ENCODE results near the gene ACP3. TPM values are rescaled to one million over a fixed set of nuclear protein-coding genes. Genes with fewer than 3 reads are reported as not detected.
A peak's percentile ranks its signal among the peaks of the same experiment; 100 is the strongest.

The ACP3 gene
- total RNA-seq, result not detected

GRCh38 chr3:132317229-132317948 lies at the start of gene ACP3:
Gene ACP3 (plus strand): TSS chr3:132317407. CDS start chr3:132317457, 50 bp downstream.
- no peaks in the 10 kb centered on the region for H3K9me3 Mint-ChIP-seq
- no peak within 1 kb of the TSS for H3K4me3 Mint-ChIP-seq
- no peaks in the 10 kb centered on the region for H3K36me3 Mint-ChIP-seq
- H3K27ac Mint-ChIP-seq, result no peak within 1 kb of the TSS
- no peaks in the 10 kb centered on the region for H3K4me1 Mint-ChIP-seq (ENCODE audit: low read depth in 2 of 2)
- no peak for ATAC-seq
- peaks cover 7 to 9% of the 10 kb centered on the region in 2 donors for H3K27me3 Mint-ChIP-seq
- DNase-seq (ENCODE audit: low spot score), result no peak

GRCh38 chr3:132268956-132269355 lies 48.3 kb upstream of the ACP3 start:
- ATAC-seq (no peak), DNase-seq (ENCODE audit: low spot score) (no peak)
- H3K4me3 Mint-ChIP-seq, result no peak overlapping the region
- H3K27ac Mint-ChIP-seq, result no peak overlapping the region
- no peaks in the 10 kb centered on the region for H3K9me3 Mint-ChIP-seq
- H3K27me3 Mint-ChIP-seq, result peaks cover 6 to 10% of the 10 kb centered on the region in 2 donors
- H3K36me3 Mint-ChIP-seq, result no peaks in the 10 kb centered on the region
- H3K4me1 Mint-ChIP-seq (ENCODE audit: low read depth in 2 of 2), result no peaks in the 10 kb centered on the region

GRCh38 chr3:132273036-132273435 lies 44.2 kb upstream of the ACP3 start:
- no peak for DNase-seq (ENCODE audit: low spot score)
- Mint-ChIP-seq H3K36me3 (no peaks in the 10 kb centered on the region), H3K4me1 (ENCODE audit: low read depth in 2 of 2) (no peaks in the 10 kb centered on the region), H3K4me3 (no peak overlapping the region), H3K27ac (no peak overlapping the region), H3K9me3 (no peaks in the 10 kb centered on the region), H3K27me3 (peaks cover 0 to 4% of the 10 kb centered on the region in 2 donors)
- ATAC-seq, result no peak

GRCh38 chr3:132276228-132276906 lies 40.8 kb upstream of the ACP3 start:
- H3K36me3 Mint-ChIP-seq, result no peaks in the 10 kb centered on the region
- DNase-seq (ENCODE audit: low spot score) (no peak), ATAC-seq (no peak)
- H3K27ac Mint-ChIP-seq, result no peak overlapping the region
- H3K4me1 Mint-ChIP-seq (ENCODE audit: low read depth in 2 of 2), result no peaks in the 10 kb centered on the region
- H3K9me3 Mint-ChIP-seq, result no peaks in the 10 kb centered on the region
- no peak overlapping the region for H3K4me3 Mint-ChIP-seq
- H3K27me3 Mint-ChIP-seq, result peaks cover 0 to 4% of the 10 kb centered on the region in 2 donors

GRCh38 chr3:132279030-132279429 lies 38.2 kb upstream of the ACP3 start:
- Mint-ChIP-seq H3K27me3 (peaks cover 5% of the 10 kb centered on the region in 2 donors), H3K27ac (no peak overlapping the region), H3K36me3 (no peaks in the 10 kb centered on the region), H3K9me3 (no peaks in the 10 kb centered on the region), H3K4me1 (ENCODE audit: low read depth in 2 of 2) (peaks cover 0 to 5% of the 10 kb centered on the region in 2 donors), H3K4me3 (no peak overlapping the region)
- DNase-seq (ENCODE audit: low spot score), result no peak
- no peak for ATAC-seq

GRCh38 chr3:132283440-132283839 lies 33.8 kb upstream of the ACP3 start:
- no peak for ATAC-seq
- no peak overlapping the region for H3K4me3 Mint-ChIP-seq
- H3K4me1 Mint-ChIP-seq (ENCODE audit: low read depth in 2 of 2), result peaks cover 0 to 5% of the 10 kb centered on the region in 2 donors
- H3K9me3 Mint-ChIP-seq, result peaks cover 7% of the 10 kb centered on the region
- DNase-seq (ENCODE audit: low spot score), result no peak
- no peaks in the 10 kb centered on the region for H3K36me3 Mint-ChIP-seq
- H3K27ac Mint-ChIP-seq, result no peak overlapping the region
- peaks cover 10 to 14% of the 10 kb centered on the region in 2 donors for H3K27me3 Mint-ChIP-seq

GRCh38 chr3:132283916-132284405 lies 33.2 kb upstream of the ACP3 start:
- peaks cover 7% of the 10 kb centered on the region for H3K9me3 Mint-ChIP-seq
- no peak for DNase-seq (ENCODE audit: low spot score)
- no peak overlapping the region for H3K4me3 Mint-ChIP-seq
- no peak for ATAC-seq
- no peak overlapping the region for H3K27ac Mint-ChIP-seq
- H3K27me3 Mint-ChIP-seq, result peaks cover 10 to 14% of the 10 kb centered on the region in 2 donors
- peaks cover 0 to 5% of the 10 kb centered on the region in 2 donors for H3K4me1 Mint-ChIP-seq (ENCODE audit: low read depth in 2 of 2)
- no peaks in the 10 kb centered on the region for H3K36me3 Mint-ChIP-seq

GRCh38 chr3:132284781-132285619 lies 32.2 kb upstream of the ACP3 start:
- peaks cover 7% of the 10 kb centered on the region for H3K9me3 Mint-ChIP-seq
- no peak overlapping the region for H3K4me3 Mint-ChIP-seq
- peaks cover 12 to 14% of the 10 kb centered on the region in 2 donors for H3K27me3 Mint-ChIP-seq
- H3K36me3 Mint-ChIP-seq, result no peaks in the 10 kb centered on the region
- H3K27ac Mint-ChIP-seq, result no peak overlapping the region
- DNase-seq (ENCODE audit: low spot score) (no peak), ATAC-seq (no peak)
- H3K4me1 Mint-ChIP-seq (ENCODE audit: low read depth in 2 of 2), result peaks cover 0 to 5% of the 10 kb centered on the region in 2 donors

GRCh38 chr3:132285620-132285945 lies 31.6 kb upstream of the ACP3 start:
- DNase-seq (ENCODE audit: low spot score) (no peak), ATAC-seq (no peak)
- Mint-ChIP-seq H3K4me1 (ENCODE audit: low read depth in 2 of 2) (peaks cover 0 to 5% of the 10 kb centered on the region in 2 donors), H3K27me3 (peaks cover 12 to 14% of the 10 kb centered on the region in 2 donors), H3K9me3 (peaks cover 7% of the 10 kb centered on the region), H3K36me3 (no peaks in the 10 kb centered on the region), H3K4me3 (no peak overlapping the region), H3K27ac (no peak overlapping the region)

GRCh38 chr3:132286035-132286434 lies 31.2 kb upstream of the ACP3 start:
- no peak for DNase-seq (ENCODE audit: low spot score)
- Mint-ChIP-seq H3K27ac (no peak overlapping the region), H3K36me3 (no peaks in the 10 kb centered on the region), H3K9me3 (peaks cover 10% of the 10 kb centered on the region), H3K4me1 (ENCODE audit: low read depth in 2 of 2) (peaks cover 4 to 9% of the 10 kb centered on the region in 2 donors), H3K4me3 (no peak overlapping the region), H3K27me3 (peaks cover 12 to 14% of the 10 kb centered on the region in 2 donors)
- ATAC-seq, result no peak

- Mint-ChIP-seq H3K27me3 (peaks cover 10 to 12% of the 10 kb centered on the region in 2 donors), H3K4me1 (ENCODE audit: low read depth in 2 of 2) (peaks cover 4 to 8% of the 10 kb centered on the region in 2 donors), H3K36me3 (no peaks in the 10 kb centered on the region), H3K4me3 (no peak overlapping the region), H3K9me3 (peaks cover 10% of the 10 kb centered on the region), H3K27ac (no peak overlapping the region)
- DNase-seq (ENCODE audit: low spot score), result no peak
- no peak for ATAC-seq
These were observed 28.9 kb upstream of the ACP3 start for GRCh38 chr3:132288357-132288756.

GRCh38 chr3:132289316-132289715 lies 27.9 kb upstream of the ACP3 start:
- DNase-seq (ENCODE audit: low spot score) (no peak), ATAC-seq (no peak)
- Mint-ChIP-seq H3K27me3 (peaks cover 8 to 9% of the 10 kb centered on the region in 2 donors), H3K4me1 (ENCODE audit: low read depth in 2 of 2) (peaks cover 4 to 5% of the 10 kb centered on the region in 2 donors), H3K36me3 (no peaks in the 10 kb centered on the region), H3K9me3 (peaks cover 10% of the 10 kb centered on the region), H3K27ac (no peak overlapping the region), H3K4me3 (no peak overlapping the region)

- DNase-seq (ENCODE audit: low spot score) (no peak), ATAC-seq (peak in 1 of 2 donors; percentile 43)
- H3K27me3 Mint-ChIP-seq, result peaks cover 8 to 9% of the 10 kb centered on the region in 2 donors
- peaks cover 4 to 5% of the 10 kb centered on the region in 2 donors for H3K4me1 Mint-ChIP-seq (ENCODE audit: low read depth in 2 of 2)
- H3K9me3 Mint-ChIP-seq, result peaks cover 10% of the 10 kb centered on the region
- no peak overlapping the region for H3K27ac Mint-ChIP-seq
- H3K36me3 Mint-ChIP-seq, result no peaks in the 10 kb centered on the region
- H3K4me3 Mint-ChIP-seq, result no peak overlapping the region
These were observed 26.4 kb upstream of the ACP3 start for GRCh38 chr3:132290833-132291232.

Data from natural killer cell treated with Interleukin-12 subunit alpha and Interleukin-12 subunit beta and Interleukin-15 and Interleukin-18, amount 100 ng/mL, for 72 hours (primary cell).